H1 (cell line): ENCODE results near the gene KLK4. TPM values are rescaled to one million over a fixed set of nuclear protein-coding genes. Genes with fewer than 3 reads are reported as not detected.

Source experiments
- ATF2 ChIP-seq: IDR thresholded peaks from 2 replicates; pipeline ENCODE4 v1.6.1; 2012; ENCODE audit warnings: low read length, inconsistent platforms
- CHD7 ChIP-seq: fragments of 300-600 bp; sonication (generic); IDR thresholded peaks from 2 replicates; pipeline ENCODE4 v1.7.1; 2012; ENCODE audit warnings: low read length, moderate library complexity, mild to moderate bottlenecking, inconsistent platforms; ENCODE audit not compliant: insufficient replicate concordance
- EZH2 ChIP-seq: fragments of 200-600 bp; sonication (generic); IDR thresholded peaks from 2 replicates; pipeline ENCODE4 v1.7.1; 2012; ENCODE audit warnings: low read depth, mild to moderate bottlenecking, moderate library complexity, low read length, inconsistent platforms; ENCODE audit not compliant: severe bottlenecking
- KDM1A ChIP-seq: fragments of 200-600, 300-600 bp; sonication (generic); IDR thresholded peaks from 2 replicates; pipeline ENCODE4 v1.7.1; 2016; ENCODE audit warnings: mild to moderate bottlenecking, low read length, borderline replicate concordance
- KDM4A ChIP-seq: IDR thresholded peaks from one replicate; pipeline ENCODE4 v1.7.1; 2012; ENCODE audit warnings: low read depth, mild to moderate bottlenecking, moderate library complexity, low read length, inconsistent platforms; ENCODE audit not compliant: severe bottlenecking
- SUZ12 ChIP-seq: fragments of 200-600 bp; sonication (generic); IDR thresholded peaks from 2 replicates; pipeline ENCODE4 v1.6.1; 2012; ENCODE audit warnings: mild to moderate bottlenecking, inconsistent platforms, low read length, moderate library complexity, mixed read lengths
- USF2 ChIP-seq: IDR thresholded peaks from 2 replicates; pipeline ENCODE4 v1.6.1; 2011; ENCODE audit warnings: low read length, improper control_type of control experiment
- polyA plus RNA-seq, 7 experiments: library from polyadenylated mRNA; depleted of rRNA in 3 of 7; stranded (reverse) in 5 of 7; unstranded in 2 of 7; fragments of >200 nt in 5 of 7; fragments of 200-250 nt in 2 of 7; gene quantifications; 1 replicate in 5 of 7; 2 replicates in 1 of 7; 4 replicates in 1 of 7; pipeline versions ENCODE4 v1.2.1 to v1.2.3, GENCODE V29; 2011 to 2013; ENCODE audit warnings: missing spikeins in 2 of 7, mixed read lengths in 2 of 7
- total RNA-seq: library from RNA; stranded (reverse); fragmentation: NEBNext Ultra II Directional; extraction: Animal tissue kit (Norgen Biotek cat#: 25700); gene quantifications from 2 replicates; pipeline ENCODE4 v1.2.1, GENCODE V29; 2021

The KLK4 gene
- total and polyA plus RNA-seq, 2 of the 8 experiments (the other 6 are each of a cell fraction or from before 2014, with no cell fraction given): 0.44 TPM; not detected in 1

DNA sequence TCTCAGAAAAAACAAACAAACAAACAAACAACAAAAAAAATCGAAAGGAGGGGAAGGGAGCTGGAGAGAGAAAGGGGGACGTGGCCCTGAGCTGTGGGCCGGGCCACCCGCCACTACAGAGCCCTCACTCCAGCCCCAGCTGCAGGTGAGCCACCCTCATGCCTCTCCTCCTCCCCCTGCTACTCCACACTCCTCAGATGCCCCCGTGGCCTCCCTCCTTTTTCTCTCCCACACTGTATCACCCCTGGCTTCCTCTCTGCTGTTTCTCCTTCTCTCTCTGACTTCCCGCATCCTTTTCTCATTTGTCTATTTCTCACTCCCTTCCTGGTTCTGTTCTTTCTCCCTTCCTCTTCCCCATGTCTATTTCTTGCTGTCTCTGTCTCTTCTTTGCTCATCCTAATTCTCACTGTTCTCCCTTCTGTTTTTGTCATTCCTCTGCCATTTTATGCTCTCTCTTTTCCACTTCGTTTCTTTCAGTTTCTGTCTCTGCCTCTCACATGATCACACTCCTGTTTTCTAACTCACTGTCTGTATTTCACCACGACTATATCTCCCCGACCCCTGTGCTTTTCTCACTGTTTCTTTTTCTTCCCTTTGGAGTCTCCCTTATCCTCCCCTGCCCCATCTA, 35.3 kb downstream of the KLK4 start (continued):
- TF ChIP-seq CHD7 (no peak), ATF2 (no peak), EZH2 (no peak), KDM1A (no peak), KDM4A (no peak), USF2 (no peak), SUZ12 (no peak)
